Mammary epithelial cell (primary cell): ENCODE results near the gene RFX2.

Experiments
- EZH2 ChIP-seq: IDR thresholded peaks from 2 replicates; pipeline ENCODE4 v1.6.1; 2012; ENCODE audit warnings: low read length, inconsistent platforms, borderline replicate concordance
- TF ChIP-seq, protein P1 (sequence below), 2 donors: IDR thresholded peaks in 1 of 2; conservative IDR thresholded peaks in 1 of 2; 2 replicates each; pipeline ENCODE4 v1.5.1; 2011 to 2012; ENCODE audit warnings: inconsistent platforms in 2 of 2, low read length in 2 of 2, mild to moderate bottlenecking in 2 of 2, control low read depth in 1 of 2, low read depth in 1 of 2; ENCODE audit not compliant: insufficient read depth in 1 of 2; ENCODE audit errors: extremely low read depth in 1 of 2

DNA sequence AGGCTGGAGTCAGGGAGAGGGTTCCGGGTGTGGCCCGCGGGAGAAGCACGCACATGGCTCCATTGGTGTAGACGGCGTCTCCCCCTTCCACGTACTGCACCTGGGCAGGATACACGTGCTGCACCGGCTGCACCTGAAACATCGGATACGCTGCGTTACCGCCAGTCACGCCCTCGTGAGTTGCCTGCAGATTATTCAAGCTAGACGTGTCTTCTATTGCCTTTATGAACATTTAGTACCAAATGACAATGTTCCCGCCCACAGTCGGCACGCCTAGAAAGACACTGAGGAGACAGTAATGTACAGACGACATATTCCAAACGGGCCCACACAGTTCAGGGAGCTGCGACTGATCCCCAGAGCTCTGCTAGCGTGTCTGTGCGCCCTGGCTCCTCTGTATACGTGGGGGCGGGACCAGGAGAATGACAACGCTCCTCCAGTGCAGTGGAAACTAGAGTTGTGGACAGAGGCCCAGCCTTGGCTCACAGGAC lies 68.3 kb downstream of the RFX2 start:
- TF ChIP-seq, protein P1, sequence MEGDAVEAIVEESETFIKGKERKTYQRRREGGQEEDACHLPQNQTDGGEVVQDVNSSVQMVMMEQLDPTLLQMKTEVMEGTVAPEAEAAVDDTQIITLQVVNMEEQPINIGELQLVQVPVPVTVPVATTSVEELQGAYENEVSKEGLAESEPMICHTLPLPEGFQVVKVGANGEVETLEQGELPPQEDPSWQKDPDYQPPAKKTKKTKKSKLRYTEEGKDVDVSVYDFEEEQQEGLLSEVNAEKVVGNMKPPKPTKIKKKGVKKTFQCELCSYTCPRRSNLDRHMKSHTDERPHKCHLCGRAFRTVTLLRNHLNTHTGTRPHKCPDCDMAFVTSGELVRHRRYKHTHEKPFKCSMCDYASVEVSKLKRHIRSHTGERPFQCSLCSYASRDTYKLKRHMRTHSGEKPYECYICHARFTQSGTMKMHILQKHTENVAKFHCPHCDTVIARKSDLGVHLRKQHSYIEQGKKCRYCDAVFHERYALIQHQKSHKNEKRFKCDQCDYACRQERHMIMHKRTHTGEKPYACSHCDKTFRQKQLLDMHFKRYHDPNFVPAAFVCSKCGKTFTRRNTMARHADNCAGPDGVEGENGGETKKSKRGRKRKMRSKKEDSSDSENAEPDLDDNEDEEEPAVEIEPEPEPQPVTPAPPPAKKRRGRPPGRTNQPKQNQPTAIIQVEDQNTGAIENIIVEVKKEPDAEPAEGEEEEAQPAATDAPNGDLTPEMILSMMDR (conservative IDR thresholded peaks at IDR 0.05 in 1 of 2, IDR thresholded peaks at IDR 0.05 in 1 of 2; ENCODE audit: extremely low read depth in 1 of 2, insufficient read depth in 1 of 2, low read depth in 1 of 2, low read length in 2 of 2) = no peak
- no peak for TF ChIP-seq EZH2
